Tibial nerve (tissue), 4 donors: ENCODE results near the gene PGF.
"Not testable (repeated sequence)": the region's sequence is repeated elsewhere in the genome, so short reads cannot be mapped to it uniquely, and the experiment has no call there.

Source experiments
- EP300 ChIP-seq, 2 donors: sonication (generic); formaldehyde crosslinking; IDR thresholded peaks; one replicate each; pipeline ENCODE4 v1.6.1; 2017; ENCODE audit warnings: antibody characterized with exemption in 2 of 2, mild to moderate bottlenecking in 1 of 2
- TF ChIP-seq, protein P1 (sequence below), 5 experiments: fragments of 200-600 bp in 3 of 5; fragments of 450-650 bp in 2 of 5; sonication (generic) in 3 of 5; IDR thresholded peaks; one replicate each; pipeline ENCODE4 v1.5.1; 2016 to 2019; ENCODE audit warnings: antibody characterized with exemption in 5 of 5, mild to moderate bottlenecking in 3 of 5, moderate library complexity in 2 of 5

DNA sequence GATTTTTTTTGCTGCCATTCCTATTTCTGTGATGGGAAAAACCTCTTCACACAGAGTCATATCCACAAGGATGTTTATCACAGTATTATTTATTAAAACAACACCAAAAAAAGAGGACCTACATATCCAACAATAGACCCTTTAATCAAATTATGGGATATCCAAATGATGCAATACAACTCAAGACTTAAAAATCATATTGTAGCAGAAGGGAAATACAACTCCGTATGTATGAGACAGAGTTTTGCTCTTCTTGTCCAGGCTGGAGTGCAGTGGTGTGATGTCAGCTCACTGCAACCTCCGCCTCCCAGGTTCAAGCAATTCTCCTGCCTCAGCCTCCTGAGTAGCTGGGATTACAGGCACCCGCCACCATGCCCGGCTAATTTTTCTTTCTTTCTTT is 22.5 kb downstream of the PGF start:
- TF ChIP-seq, protein P1, sequence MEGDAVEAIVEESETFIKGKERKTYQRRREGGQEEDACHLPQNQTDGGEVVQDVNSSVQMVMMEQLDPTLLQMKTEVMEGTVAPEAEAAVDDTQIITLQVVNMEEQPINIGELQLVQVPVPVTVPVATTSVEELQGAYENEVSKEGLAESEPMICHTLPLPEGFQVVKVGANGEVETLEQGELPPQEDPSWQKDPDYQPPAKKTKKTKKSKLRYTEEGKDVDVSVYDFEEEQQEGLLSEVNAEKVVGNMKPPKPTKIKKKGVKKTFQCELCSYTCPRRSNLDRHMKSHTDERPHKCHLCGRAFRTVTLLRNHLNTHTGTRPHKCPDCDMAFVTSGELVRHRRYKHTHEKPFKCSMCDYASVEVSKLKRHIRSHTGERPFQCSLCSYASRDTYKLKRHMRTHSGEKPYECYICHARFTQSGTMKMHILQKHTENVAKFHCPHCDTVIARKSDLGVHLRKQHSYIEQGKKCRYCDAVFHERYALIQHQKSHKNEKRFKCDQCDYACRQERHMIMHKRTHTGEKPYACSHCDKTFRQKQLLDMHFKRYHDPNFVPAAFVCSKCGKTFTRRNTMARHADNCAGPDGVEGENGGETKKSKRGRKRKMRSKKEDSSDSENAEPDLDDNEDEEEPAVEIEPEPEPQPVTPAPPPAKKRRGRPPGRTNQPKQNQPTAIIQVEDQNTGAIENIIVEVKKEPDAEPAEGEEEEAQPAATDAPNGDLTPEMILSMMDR (IDR thresholded peaks at IDR 0.05): not testable (repeated sequence)
- not testable (repeated sequence) for TF ChIP-seq EP300 (IDR thresholded peaks at IDR 0.05)
